Measurements from ENCODE around the gene KLHL6.
"Not testable (repeated sequence)": the region's sequence is repeated elsewhere in the genome, so short reads cannot be mapped to it uniquely, and the experiment has no call there.

DNA sequence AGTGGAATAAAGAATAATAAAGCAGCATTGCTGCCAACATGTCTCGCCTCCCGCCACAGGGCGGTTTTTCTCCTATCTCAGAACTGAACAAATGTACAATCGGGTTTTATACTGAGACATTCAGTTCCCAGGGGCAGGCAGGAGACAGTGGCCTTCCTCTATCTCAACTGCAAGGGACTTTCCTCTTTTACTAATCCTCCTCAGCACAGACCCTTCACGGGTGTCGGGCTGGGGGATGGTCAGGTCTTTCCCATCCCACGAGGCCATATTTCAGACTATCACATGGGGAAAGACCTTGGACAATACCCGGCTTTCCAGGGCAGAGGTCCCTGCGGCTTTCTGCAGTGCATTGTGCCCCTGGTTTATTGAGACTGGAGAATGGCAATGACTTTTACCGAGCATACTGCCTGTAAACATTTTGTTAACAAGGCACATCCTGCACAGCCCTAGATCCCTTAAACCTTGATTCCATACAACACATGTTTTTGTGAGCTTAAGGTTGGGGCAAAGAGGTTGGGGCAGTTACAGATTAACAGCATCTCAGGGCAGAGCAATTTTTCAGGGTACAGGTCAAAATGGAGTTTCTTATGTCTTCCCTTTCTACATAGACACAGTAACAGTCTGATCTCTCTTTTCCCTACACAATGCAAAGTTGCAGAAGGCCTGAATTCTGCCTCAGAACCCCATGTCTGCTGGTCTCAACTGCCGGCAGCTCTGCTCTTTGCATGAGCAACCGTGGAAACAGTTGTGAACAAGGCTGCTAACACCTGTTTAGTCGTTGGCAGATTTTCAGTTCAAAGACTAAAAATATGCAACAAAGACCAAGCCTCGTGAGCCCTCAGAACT lies 44.0 kb downstream of the KLHL6 start:
- TF ChIP-seq, protein P1, sequence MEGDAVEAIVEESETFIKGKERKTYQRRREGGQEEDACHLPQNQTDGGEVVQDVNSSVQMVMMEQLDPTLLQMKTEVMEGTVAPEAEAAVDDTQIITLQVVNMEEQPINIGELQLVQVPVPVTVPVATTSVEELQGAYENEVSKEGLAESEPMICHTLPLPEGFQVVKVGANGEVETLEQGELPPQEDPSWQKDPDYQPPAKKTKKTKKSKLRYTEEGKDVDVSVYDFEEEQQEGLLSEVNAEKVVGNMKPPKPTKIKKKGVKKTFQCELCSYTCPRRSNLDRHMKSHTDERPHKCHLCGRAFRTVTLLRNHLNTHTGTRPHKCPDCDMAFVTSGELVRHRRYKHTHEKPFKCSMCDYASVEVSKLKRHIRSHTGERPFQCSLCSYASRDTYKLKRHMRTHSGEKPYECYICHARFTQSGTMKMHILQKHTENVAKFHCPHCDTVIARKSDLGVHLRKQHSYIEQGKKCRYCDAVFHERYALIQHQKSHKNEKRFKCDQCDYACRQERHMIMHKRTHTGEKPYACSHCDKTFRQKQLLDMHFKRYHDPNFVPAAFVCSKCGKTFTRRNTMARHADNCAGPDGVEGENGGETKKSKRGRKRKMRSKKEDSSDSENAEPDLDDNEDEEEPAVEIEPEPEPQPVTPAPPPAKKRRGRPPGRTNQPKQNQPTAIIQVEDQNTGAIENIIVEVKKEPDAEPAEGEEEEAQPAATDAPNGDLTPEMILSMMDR (IDR thresholded peaks at IDR 0.05): not testable (repeated sequence)
- TF ChIP-seq POLR2A (IDR thresholded peaks at IDR 0.05): not testable (repeated sequence)

Measured in thyroid gland (tissue), 4 donors.